CD4-positive, alpha-beta T cell treated with Interleukin-6 at 100 ng/mL for 8 hours (primary cell): ENCODE data around the gene PPP1R14C.
"Not testable (repeated sequence)": the region's sequence is repeated elsewhere in the genome, so short reads cannot be mapped to it uniquely, and the experiment has no call there.

ENCODE experiments used
- DNase-seq: peaks from one replicate; pipeline ENCODE4 v3.0.0-alpha.2; 2020; ENCODE audit warnings: mixed read lengths, low spot score

The PPP1R14C gene

GRCh38 chr6:150169181-150169580 is 26.3 kb downstream of the PPP1R14C start:
- no peak for DNase-seq

- no peak for DNase-seq
These were observed 26.8 kb downstream of the PPP1R14C start for GRCh38 chr6:150169609-150170008.

GRCh38 chr6:150172929-150173328 is 30.1 kb downstream of the PPP1R14C start:
- no peak for DNase-seq

- no peak for DNase-seq
These were observed 32.8 kb downstream of the PPP1R14C start for GRCh38 chr6:150175586-150176151.

- no peak for DNase-seq
These were observed 33.3 kb downstream of the PPP1R14C start for GRCh38 chr6:150176152-150176551.

- no peak for DNase-seq
These were observed 33.8 kb downstream of the PPP1R14C start for GRCh38 chr6:150176659-150177058.

- DNase-seq = no peak
These were observed 34.6 kb downstream of the PPP1R14C start for GRCh38 chr6:150177259-150177951.

- DNase-seq = no peak
These were observed 35.2 kb downstream of the PPP1R14C start for GRCh38 chr6:150177952-150178520.

GRCh38 chr6:150179030-150179429 is 36.2 kb downstream of the PPP1R14C start:
- DNase-seq = no peak

GRCh38 chr6:150179907-150180424 is 37.1 kb downstream of the PPP1R14C start:
- DNase-seq = not testable (repeated sequence)

- no peak for DNase-seq
These were observed 37.7 kb downstream of the PPP1R14C start for GRCh38 chr6:150180517-150180916.

GRCh38 chr6:150182460-150183078 is 39.7 kb downstream of the PPP1R14C start:
- no peak for DNase-seq

- no peak for DNase-seq
These were observed 40.3 kb downstream of the PPP1R14C start for GRCh38 chr6:150183105-150183504.

- no peak for DNase-seq
These were observed 41.1 kb downstream of the PPP1R14C start for GRCh38 chr6:150183966-150184365.

- no peak for DNase-seq
These were observed 42.2 kb downstream of the PPP1R14C start for GRCh38 chr6:150184850-150185731.

GRCh38 chr6:150185732-150186117 is 42.9 kb downstream of the PPP1R14C start:
- DNase-seq = no peak

GRCh38 chr6:150186129-150186898 is 43.5 kb downstream of the PPP1R14C start:
- no peak for DNase-seq

- DNase-seq = not testable (repeated sequence)
These were observed 44.6 kb downstream of the PPP1R14C start for GRCh38 chr6:150187433-150187832.

GRCh38 chr6:150189122-150189521 is 46.3 kb downstream of the PPP1R14C start:
- DNase-seq = no peak

- no peak for DNase-seq
These were observed 49.0 kb downstream of the PPP1R14C start for GRCh38 chr6:150191809-150192208.

GRCh38 chr6:150194195-150194594 is 51.4 kb downstream of the PPP1R14C start:
- no peak for DNase-seq
